ENCODE measurements around the gene NYNRIN.
"Not testable (repeated sequence)": the region's sequence is repeated elsewhere in the genome, so short reads cannot be mapped to it uniquely, and the experiment has no call there.

NYNRIN gene

DNA sequence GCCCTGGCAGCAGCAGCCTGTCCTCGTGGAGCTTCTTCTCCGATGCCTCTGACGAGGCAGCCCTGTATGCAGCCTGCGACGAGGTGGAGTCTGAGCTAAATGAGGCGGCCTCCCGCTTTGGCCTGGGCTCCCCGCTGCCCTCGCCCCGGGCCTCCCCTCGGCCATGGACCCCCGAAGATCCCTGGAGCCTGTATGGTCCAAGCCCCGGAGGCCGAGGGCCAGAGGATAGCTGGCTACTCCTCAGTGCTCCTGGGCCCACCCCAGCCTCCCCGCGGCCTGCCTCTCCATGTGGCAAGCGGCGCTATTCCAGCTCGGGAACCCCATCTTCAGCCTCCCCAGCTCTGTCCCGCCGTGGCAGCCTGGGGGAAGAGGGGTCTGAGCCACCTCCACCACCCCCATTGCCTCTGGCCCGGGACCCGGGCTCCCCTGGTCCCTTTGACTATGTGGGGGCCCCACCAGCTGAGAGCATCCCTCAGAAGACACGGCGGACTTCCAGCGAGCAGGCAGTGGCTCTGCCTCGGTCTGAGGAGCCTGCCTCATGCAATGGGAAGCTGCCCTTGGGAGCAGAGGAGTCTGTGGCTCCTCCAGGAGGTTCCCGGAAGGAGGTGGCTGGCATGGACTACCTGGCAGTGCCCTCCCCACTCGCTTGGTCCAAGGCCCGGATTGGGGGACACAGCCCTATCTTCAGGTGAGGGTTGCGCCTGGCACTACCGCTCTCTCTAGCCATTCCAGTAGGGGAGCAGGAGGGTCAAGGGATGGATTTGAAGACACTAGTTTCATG is 28.7 kb upstream of the NYNRIN start:
- no peak for DNase-seq (ENCODE audit: low spot score)

DNA sequence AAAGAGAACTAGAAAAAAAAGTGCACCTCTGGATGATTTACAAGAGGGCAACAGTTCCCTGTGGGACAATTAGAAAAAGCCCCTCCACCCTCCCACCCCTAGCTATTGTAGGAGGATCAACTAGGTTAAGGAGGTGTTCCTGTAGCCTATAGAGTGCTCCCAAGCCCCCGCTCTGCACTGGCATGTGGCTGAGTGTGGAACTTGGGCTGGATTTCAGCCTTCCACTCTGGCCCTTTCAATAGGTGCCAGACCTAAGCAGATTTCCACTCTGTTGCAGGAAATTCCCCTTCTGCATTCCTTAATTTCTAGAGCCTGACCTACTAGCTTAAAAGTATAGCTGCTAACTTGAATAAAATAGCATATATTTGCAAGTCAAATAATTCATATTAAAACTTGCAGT is 28.1 kb upstream of the NYNRIN start:
- DNase-seq (ENCODE audit: low spot score): no peak

DNA sequence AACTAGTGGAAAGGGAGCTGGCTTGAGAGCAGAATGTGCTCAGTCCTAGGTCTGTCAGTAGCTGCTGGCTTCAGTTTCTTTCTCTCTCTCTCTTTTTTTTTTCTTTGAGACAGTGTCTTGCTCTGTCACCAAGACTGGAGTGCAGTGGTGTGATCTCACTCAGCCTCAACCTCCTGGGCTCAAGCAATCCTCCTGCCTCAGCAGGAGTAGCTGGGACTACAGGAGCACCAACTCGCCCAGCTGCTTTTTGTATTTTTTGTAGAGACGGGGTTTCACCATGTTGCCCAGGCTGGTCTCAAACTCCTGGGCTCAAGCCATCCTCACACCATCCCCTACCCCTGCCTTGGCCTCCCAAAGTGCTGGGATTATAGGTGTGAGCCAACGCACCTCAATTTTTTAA is 27.2 kb upstream of the NYNRIN start:
- not testable (repeated sequence) for DNase-seq (ENCODE audit: low spot score)

DNA sequence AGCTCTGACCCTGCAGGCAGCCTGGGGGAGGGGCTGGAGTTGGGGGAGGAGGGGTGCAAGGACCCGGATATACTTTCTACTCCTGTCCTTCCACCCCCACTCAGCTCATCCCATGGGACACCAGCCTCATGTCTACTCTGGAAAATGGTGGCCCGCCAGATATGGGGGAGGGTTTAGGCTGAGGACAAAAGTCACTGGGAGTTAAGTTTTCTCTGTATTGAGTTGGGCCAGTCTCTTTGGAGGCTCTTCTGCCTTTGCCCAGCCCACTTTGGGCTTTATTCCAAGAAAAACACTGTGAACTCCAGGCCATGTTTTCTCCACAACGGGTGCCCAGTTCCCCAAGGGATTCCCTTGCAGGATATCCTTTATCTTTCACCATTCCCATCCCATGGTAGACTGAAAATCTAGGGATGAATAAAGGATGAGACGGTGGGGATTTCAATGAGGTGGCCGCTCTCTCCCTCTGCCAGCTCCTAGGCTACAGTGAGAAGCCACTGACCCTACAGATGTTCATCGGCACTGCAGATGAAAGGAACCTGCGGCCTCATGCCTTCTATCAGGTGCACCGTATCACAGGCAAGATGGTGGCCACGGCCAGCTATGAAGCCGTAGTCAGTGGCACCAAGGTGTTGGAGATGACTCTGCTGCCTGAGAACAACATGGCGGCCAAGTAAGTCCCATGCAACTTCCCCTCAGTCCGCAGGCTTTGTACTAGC is 25.9 kb upstream of the NYNRIN start:
- DNase-seq (ENCODE audit: low spot score): no peak

DNA sequence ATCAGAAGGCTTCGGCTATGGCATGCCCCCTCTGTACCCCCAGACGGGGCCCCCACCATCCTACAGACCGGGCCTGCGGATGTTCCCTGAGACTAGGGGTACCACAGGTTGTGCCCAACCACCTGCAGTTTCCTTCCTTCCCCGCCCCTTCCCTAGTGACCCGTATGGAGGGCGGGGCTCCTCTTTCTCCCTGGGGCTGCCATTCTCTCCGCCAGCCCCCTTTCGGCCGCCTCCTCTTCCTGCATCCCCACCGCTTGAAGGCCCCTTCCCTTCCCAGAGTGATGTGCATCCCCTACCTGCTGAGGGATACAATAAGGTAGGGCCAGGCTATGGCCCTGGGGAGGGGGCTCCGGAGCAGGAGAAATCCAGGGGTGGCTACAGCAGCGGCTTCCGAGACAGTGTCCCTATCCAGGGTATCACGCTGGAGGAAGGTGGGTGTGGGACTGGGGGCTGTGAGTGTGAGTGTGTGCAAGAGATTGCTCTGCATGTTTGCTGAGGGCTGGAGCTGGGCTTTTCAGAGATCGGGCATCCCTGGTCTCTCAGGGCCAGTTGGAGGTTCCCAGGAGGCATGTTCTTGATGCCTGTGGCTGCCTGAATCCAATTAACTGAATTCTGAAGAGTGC is 22.2 kb upstream of the NYNRIN start:
- no peak for DNase-seq (ENCODE audit: low spot score)

DNA sequence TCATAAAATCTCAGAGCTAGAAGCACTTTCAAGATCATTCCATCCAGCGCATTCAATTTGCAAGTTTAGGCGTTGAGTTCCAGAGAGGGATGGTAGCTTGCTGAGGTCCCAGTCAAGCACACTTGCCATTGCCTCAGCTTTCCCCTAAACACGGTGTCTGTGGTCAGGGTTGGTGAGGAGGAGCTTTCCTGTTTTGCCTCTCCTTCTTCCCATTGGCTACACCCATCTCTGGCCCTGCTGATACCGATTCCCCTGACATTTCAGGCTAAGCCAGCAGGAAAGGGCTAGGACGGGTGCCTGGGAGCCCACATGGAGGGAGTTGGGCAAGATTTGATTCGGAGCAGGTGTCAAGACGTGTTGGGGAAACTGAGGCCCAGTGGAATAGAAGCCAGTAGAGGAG is 21.7 kb upstream of the NYNRIN start:
- no peak for DNase-seq (ENCODE audit: low spot score)

DNA sequence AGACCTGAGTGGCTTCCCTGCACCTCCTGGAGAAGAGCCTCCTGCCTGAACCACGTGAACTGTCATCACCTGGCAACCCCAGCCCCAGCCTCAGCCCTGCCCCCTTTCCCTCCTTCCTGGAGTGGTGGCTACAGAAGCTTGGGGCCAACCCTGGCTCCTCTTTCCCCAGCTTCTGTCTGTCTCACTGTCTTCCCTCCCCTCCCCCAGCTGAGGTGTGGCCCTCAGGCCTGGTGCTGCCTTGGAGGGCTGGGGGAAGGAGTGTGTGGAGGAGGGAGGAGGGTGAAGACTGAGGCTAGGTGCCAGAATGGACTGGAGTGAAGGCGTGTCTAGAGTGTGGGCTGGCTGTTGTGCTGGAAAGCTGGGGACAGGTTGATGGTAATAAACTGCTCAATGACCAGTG is 21.1 kb upstream of the NYNRIN start:
- no peak for DNase-seq (ENCODE audit: low spot score)

DNA sequence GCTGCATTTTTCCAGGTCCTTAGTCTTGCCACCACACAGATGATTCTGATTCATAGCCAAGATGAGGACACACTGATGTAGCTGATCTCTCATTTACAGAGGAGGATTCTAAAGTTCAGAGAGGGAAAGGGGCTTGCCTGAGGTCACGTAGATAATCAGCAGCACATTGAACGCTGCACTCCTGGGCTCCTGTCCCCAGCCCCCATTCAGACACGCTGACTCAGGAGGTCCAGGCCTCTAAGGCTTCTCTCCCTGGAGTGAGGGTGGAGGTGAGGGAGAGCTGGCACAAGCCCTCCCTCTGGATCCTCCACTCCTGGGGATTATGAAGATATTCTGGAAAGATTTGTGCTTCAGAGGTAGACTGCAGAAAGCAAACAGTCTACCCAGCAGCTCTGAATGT is 20.5 kb upstream of the NYNRIN start:
- DNase-seq (ENCODE audit: low spot score): no peak

DNA sequence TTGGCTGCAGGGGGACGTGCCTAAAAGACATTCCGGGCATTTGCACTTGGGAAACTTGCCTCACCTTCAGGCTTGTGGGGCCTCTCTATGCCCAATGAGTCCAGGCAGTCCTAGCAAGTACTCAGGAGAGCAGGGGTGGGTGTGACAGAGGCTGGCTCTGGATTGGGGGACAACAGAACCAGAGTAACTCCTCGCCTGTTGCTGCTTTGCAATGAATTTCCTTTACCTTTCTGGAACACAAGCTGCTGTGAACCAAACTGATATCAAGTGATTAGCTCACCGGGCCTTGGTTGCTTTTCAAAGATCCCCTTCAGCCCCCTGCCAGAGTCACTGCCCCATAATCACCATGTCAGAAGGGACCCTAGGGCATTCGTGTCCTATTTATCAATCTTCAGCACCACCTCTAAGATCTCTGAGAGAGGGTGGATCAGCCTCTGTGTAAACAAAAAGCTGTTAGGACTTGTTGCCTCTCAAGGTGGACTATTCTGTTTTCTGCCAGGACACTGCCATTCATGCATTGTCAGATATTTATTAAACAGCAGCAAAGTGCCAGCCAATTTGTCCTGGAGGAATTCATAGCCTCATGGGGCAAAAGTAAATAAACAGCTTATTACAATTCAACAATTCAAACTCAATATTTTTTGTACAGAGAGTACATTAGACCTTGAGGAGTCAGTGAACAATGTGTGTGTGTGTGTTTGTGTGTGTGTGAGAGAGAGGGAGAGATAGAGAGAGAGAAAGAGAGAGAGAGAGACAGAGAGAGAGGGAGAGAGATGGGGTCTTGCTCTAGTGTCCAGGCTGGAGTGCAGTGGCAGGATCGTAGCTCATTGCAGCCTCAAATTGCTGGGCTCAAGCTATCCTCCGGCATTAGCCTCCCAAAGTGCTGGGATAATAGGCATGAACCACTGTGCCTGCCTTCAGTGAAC is 19.6 kb upstream of the NYNRIN start:
- no peak for DNase-seq (ENCODE audit: low spot score)

DNA sequence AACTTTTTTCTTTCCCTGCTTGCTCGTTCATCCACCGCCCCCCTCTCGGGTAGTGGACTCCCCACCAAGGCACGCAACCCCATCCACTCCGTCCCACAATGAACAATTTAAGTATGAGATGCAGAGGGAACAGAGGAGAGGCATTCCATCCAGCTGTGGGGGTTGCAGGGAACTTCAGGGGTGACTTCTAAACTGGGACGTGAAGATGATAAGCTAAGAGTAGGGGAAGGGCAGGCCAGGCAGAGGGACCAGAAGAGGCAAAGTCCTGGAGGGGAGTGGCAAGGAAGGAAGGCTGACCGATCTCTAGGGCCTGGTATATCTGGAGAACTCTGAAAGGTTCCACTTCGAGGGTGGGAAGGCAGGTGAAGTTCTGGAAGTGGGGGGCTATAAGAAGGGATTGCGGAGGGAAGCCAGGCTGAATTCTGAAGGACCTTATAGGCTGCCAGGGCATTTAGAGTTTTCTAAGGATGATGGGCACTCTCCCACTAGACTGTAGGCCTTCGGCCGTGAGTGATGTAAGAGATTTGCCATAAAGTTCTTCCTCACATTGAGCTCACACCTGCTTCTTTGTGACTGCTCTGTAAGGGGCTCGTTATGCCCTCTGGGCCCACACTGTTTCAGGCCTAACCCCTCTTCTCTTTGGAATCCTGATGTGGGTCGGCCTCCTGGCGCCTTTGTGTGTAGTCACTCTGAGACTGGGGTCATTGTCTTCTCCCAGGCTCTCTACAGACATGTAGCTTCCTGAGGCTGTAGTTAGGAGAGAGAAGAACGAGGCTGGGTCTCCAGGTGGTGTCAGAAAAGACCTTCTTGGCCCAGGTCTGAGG is 18.7 kb upstream of the NYNRIN start:
- DNase-seq (ENCODE audit: low spot score): no peak

DNA sequence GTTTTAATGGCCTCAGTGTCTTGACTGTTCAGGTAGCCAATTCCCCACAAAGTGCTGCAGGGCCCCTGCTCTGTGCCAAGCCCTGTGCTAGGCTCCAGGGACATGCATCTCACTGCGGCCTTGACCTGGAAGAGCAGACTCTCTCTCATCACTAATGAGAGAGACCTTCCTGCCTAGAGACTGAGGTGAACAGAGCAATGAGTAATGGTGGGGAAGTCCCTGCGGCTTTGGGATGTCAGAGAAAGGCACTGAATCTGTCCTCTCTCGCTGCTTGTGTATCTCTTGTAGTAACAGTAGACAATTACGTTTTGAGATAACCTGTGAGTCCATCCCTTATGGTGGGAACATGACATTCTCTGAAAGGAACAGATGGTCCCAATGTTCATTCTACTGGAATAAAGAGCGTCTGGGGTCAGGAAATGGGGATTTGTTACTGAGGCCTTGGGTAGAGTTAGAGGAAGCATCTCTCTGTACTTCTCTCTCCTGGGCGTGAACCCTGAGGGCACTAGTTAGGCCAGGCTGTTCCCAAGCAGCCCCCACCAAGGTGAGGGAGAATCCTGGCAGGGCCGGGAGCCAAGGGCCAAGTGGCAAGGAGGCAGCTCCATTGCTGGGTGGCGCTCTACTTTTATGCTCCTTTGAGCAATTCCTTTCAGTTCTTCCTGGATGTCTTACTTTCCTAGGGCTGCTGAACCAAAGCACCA is 17.3 kb upstream of the NYNRIN start:
- DNase-seq (ENCODE audit: low spot score): no peak

DNA sequence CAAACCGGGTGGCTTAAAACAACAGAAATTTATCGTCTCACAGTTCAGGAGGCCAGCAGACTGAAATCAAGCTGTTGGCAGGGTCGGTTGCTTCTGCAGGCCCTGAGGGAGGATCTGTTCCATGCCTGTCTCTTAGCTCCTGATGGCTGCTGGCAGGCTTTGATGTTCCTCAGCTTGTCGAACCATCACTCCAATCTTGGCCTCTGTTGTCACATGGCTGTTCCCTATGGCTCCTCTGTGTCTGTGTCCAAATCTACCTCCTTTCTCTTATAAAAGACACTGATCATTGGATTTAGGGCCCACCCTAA is 16.8 kb upstream of the NYNRIN start:
- no peak for DNase-seq (ENCODE audit: low spot score)

DNA sequence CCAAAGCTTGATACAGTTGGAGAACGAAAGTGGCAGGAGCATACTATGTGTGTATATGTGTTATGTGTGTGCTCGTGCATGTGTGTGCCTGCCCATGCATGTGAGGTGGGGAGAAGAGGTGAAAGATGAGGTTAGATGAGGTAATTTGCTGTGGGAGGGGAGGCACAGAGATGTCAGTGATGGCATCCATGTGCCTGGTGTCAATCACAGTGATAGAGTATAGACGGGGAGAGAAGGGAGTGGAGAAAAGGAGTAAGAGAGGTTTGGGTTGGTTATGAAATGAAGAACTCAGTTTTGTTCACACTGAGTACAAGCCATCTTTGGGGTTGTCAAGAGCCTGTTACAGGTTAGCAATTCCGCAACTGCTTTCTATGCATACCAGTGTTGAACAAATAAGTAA is 14.6 kb upstream of the NYNRIN start:
- no peak for DNase-seq (ENCODE audit: low spot score)

DNA sequence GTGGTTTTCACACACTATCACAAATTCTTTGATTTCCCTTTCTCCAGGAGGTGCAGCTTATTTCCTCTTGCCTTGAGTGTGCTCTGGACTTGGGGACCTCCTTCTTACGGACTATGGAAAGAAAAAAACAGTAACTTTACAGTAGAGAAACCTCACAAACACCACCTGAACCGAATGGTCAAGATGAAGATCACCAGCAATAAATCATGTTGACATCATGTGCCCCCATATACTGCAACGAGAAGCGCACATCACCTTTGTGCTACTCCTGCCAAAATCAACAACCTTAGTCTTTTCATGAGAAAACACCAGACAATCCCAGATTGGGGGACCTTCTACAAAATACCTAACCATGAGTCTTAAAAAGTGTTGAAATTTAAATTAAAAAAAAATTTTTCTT is 13.3 kb upstream of the NYNRIN start:
- no peak for DNase-seq (ENCODE audit: low spot score)

DNA sequence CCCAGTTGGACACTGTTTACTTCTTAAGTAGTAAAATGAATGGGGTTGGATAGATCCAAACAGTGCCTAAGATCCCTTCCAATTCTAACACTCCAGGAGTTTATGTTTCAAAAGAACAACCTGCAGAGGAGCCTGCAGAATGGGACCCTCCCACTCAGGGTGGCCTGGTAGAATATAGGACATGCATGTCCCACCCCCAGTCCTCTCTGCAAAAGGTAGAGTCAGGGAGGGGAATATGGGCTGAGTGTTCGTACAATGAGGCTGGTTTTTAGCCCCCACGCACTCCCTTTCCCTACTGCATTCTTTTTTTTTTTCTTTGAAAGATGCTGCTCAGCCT is 11.8 kb upstream of the NYNRIN start:
- no peak for DNase-seq (ENCODE audit: low spot score)

DNA sequence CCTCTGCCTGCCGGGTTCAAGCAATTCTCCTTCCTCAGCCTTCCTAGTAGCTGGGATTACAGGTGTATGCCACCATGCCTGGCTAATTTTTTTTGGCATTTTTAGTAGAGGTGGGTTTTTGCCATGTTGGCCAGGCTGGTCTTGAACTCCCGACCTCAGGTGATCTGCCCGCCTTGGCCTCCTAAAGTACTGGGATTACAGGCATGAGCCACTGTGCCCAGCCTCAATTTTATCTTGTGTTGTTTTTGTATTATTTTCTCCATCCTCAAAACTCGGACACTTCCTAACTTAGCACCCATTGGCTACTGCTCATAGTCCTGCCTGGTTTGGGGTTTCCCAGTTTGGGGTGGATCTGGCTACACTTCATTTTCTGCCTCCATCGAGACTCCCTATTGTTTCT is 11.2 kb upstream of the NYNRIN start:
- not testable (repeated sequence) for DNase-seq (ENCODE audit: low spot score)

DNA sequence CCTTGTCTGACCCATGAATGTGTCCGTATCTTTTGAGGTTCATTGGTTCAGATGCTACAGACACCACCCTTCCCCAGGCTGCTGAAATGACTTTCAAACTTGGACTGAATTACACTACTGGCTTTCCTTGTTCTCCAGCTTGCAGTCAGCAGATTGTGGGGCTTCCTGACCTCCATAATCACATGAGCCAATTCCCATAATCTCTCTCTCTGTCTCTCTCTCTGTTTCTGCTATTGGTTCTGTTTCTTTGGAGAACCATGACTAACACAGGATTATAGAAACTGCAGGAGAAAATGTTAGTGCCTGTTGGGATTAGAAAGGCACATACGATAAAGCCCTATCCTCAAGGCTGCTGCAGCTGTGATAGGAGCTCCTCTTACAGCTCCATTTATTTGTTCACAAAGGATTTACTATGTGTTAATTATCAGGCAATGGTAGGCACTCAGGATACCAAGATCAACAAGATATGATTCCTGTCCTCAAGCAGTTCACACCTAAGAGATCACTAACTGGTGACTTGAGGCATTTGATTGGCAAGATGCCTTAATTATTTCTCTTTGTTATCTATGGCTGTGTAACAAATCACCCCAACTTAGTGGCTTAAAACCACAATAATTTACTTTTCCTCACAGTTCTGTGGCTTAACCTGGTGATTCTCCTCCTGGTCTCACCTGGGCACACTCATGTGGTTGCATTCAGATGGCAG is 10.2 kb upstream of the NYNRIN start:
- no peak for DNase-seq (ENCODE audit: low spot score)

DNA sequence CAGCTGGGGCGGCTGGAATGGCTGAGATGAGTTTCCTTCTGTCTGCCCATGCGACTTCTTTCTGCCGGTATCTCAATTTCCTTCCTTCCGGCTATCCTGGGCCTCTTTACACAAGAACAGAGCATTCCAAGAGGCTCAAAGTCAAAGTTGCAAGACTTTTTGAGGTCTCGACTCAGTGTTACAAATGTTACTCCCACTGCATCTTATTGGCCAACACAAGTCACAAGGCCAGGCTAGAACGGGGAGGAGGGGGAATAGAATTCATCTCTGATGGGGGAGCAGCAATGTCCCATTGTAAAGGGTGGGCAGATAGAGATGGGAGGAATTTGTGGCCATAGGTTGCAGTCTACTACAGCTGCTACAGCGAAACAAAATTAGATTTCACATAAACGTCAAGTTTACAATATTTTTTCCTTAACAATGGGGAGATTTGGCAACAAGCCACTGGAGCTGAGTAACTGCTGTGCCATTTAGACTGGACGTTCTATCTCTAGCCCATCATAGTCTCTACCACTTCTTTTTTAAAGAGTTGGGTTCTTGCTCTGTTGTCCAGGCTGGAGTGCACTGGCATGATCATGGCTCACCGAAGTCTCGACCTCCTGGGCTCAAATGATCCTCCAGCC is 9.5 kb upstream of the NYNRIN start:
- no peak for DNase-seq (ENCODE audit: low spot score)

DNA sequence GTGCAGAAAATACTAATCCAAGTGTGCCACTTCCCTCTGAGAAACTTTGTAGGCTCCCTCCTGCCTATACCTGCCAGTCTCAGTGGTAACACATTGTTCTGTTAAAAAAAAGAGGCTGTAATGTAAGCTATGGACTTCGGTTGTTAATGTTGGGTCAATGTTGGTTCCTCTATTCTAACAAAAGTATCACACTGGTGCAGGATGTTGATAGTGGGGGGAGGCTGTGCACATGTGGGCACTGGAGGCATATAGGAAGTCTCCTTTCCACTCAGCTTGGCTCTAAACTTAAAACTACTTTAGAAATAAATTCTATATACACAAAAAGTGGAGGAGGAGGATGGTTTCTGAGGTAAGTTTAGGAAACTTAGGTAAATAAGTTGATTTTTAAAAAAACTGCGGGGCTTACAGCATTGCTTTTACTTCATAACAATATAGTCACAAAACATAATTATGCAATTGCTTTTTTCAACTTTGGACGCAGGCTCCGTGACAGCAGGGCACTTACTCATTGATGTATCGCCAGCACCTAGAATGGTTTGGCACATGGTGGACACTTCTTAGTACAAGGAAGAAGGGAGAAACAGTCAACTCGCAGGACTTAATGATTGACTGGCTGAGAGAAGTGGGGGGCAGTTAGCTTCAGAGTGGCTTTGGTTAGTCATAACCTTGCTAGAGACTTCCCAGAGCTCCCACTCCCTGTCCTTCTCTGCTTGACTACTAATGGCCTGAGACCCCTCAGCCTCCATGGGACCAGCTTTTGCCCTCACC is 7.9 kb upstream of the NYNRIN start:
- no peak for DNase-seq (ENCODE audit: low spot score)

Data from HuH-7 (cell line).